SKM-1 treated with dmso at 0.1 percent for 144 hours (cell line): ENCODE results near the gene MSL1.

ENCODE experiments used
- DNase-seq: peaks from one replicate; lab custom pipeline; 2025; ENCODE audit not compliant: unreplicated experiment; lab: John Stamatoyannopoulos, UW

MSL1 gene

DNA sequence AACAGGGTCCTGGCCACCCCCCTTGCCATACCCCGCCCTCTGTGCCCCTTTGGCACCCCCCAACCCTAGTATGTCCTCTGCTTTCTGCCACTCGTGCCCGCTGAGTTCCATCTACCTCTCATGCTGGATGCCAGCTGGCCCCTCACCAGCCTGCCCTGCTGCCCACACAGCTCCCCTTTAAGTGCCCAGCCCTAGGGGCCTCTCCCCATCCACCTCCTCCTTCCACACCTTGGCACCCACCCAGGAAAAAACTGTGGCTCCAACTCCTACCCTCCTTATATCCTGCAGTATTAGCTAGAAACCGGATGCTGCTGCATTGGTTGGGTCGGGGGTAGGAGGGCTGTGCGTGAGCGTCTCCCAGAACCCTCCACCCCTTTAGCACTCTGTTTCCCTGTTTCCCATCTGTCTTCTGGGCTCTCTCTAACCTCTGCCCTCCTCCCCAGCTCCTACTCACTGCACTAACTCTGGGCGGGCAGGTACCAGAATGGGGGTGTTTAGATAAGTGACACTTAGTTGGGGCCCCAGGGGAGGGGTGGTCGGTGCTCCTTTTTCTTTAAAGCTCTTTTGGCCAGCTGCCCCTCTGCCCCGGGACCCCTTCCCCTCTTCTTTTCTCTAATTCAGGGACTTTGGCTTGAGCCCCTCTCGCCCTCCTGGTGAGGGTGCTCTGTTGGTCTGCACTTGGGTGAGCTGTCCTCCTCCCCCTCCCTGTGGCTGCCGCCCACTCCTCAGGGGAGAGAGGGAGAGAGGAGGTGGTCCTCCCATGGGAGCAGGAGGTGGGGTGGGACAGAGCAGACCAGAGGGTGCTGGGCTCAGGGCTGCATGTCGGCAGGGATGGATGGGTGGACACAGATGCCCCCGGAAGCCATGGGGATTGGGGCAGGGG is 31.3 kb upstream of the MSL1 start:
- DNase-seq = no peak

- DNase-seq = no peak
Observed at GRCh38 chr17:40091691-40092397, 29.9 kb upstream of the MSL1 start.

GRCh38 chr17:40092581-40092980 is 29.2 kb upstream of the MSL1 start:
- DNase-seq = no peak

GRCh38 chr17:40093005-40093579 is 28.7 kb upstream of the MSL1 start:
- DNase-seq = no peak

GRCh38 chr17:40093580-40094201 is 28.1 kb upstream of the MSL1 start:
- DNase-seq = no peak

- no peak for DNase-seq
Observed at GRCh38 chr17:40094874-40095273, 26.9 kb upstream of the MSL1 start.

DNA sequence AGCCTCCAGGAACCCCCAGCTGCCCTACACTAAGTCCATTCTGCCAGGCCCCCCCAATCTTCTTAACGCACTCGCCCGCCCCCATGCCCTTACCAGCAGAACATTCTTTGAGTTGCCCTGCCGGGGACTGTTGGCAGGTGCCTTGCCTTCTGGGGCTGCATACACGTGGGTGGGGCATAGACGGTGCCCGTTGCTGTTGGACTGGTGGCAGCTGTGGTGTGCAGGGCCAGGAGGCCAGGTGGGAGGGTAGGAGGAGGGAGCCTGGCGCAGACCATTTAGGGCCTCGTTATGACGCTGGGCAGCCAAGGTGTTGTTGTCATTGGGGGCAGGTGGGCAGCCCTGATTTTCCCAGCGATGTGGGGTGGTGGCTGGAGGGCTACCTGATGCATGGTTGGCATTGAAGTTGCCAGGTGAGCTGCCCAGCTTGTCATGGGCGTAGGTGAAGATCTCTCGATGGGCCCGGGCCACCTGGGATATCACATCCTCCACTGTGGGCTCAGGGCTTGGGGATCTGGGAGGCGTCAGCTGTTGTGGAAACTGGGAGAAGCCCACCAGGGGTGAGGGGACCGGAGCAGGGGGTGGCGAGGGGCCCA is 26.3 kb upstream of the MSL1 start:
- no peak for DNase-seq

DNA sequence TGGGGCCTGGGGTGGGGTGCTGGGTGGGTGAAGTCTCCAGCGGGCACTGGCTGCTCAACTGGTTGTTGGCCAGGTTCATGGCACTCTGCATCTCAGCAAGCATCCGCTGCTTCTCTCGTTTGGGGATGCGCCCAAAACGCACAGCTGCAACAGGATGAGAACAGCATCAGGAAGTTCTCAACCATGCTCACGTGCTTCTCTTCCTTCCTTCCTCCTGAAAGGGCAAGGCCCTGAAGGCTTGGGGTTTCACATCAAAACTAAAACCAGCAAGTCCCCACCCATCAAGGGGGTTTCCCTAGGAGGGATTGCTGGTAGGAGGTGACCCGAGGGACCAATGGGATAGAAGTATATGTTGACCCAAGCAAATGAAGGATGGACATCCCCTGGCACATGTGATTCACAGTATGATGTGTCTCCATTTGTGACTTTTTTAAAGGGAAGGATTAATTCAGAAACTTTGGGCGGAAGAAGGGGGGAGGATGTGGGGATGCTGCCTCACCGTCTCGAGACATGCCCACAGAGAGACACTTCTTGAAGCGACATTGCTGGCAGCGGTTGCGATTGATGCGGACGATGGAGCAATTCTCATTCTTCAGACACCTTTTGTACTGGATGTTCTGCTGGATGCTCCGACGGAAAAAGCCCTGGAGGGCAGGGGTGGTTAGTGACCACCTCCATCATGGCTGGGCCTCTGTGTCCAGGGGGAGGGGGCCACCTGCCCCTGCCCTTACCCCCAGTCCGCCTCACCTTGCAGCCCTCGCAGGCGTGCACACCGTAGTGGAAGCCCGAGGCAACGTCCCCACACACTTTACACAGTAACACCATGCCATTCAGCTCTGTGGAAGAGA is 25.6 kb upstream of the MSL1 start:
- no peak for DNase-seq

DNA sequence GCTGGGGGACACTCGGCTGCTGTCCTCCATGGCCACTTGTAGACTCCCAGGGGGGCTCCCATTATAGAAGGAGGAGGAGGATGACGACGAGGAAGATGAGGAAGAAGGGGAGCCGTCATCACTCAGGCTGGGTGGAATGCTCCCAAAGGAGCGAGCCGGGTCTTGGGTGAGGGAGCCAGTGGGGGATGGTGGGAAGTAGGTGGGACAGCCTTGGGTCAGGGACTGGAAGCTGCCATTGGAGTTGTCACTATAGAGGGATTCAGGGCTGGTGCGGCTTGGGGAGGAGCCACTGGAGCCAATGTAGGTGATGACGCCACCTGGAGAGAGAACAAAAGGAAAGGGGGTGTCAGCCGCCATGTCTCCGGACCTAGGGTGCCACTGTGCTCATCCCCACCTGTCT is 24.7 kb upstream of the MSL1 start:
- DNase-seq = no peak

DNA sequence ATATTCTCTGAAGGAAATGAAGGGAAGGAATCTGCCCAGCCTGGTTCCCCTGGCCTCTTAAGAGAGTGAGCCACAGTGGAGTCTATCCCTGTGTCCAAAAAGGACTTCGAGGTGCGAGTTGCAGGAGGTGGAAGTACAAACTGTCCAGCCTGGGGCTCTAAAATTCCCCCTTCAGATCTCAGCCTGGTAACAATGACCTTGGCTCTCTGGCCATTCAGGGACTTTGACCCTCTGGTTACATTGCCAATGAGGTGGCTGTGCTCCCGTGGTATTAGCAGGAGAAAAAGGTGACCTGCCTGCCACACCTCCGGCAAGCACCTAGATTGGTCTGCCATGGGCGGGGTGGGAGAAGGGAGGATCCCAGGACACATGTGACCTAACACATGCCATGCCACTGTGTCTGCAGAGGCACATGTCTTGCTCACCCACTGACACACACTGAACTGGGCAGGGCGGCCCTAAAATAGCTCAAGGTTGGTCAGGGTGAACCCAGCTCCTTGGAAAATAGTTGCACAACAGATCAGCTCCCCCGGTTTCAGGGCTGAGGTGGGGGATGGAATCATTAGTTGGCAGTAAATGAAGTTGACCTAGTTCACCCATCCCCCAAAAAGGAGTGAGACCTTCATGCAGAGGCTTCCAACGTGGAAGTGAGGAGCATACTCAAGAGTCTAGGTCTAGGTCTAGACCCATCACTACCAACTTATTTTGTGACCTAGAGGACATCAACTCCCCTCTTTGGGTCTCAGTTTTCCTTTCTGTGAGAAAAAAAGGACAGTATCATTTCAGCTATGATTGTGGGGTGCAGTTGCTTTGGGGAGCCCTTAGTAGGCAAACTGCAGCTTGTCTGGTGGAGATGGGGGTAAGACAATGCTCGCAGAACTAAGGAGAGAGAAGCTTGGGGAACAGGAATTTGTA is 23.6 kb upstream of the MSL1 start:
- no peak for DNase-seq

GRCh38 chr17:40098846-40099618 is 22.7 kb upstream of the MSL1 start:
- peak; percentile 94 for DNase-seq

DNA sequence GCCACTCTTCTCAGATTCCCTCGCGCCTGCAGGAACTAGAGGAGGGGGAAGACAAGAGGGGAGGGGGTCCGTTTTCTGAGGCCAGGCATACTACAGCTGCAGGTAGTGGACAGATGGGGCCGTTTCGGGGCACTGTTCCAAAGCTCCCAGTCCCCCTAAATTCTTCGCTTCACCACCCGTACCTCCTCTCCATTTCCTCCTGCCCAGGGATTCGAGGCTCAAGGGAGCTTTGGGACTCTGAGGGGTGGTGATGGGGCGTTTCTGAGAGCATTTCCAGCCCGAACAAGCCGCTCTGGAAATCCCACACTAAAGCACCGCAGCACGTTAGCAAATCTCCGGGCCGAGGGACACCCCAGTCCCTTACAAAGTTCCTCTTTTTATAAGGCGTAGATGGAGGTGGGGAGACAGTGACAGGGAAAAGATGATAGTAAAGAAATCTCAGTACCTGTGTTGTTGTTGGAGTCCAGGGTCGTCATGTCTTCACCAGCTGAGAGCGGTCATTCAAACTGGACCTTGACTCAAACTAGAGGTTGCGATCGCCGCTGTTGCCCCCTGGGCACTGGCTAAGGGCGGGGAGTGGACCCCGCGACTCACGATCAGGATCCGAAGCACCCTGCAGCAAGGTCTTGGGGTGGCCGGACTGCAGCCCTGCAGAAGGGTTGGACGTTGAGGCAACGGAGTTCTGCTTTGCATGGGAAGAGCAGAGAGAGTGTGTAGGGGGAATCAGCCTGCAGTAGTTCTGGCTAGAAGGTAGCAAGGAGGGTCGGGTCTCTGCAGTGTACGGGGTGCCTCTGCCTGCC is 22.0 kb upstream of the MSL1 start:
- DNase-seq = peak; percentile 22

- DNase-seq = no peak
Observed at GRCh38 chr17:40100419-40100668, 21.4 kb upstream of the MSL1 start, which contains the start of gene NR1D1. NR1D1 (minus strand) TSS chr17:40100589; CDS start chr17:40100094, 495 bp downstream.

GRCh38 chr17:40100669-40101366 is 21.0 kb upstream of the MSL1 start:
- peak; percentile 94 for DNase-seq

- no peak for DNase-seq
Observed at GRCh38 chr17:40101367-40102210, 20.2 kb upstream of the MSL1 start.

DNA sequence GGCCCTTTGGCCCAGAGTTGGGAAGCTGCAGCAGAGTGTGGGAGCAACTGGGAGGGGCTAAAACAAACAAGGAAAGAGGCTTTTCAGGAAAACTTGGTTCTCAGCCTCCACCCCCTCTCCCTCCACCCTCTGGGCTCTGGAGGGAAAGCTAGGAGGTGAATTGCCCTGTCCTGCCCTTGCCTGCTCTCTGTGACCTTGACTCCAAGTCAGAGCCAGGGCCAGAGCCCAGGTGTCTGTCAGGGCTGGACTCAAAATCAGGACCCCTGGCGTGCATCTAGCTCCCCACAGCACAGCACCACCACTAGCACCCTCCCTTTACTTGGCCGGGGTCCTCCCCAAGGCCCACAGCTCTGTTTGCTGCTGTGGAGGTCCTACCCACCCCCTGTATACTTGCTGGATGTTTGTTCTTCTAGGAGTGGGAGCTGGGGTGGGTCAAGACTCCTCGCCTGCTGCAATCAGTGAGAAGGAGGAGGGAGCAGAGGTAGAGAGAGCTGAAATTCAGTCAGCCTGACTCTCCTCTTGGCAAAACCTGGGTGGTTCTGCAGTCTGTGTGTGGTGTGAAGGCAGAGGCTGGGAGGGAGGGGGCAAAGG is 18.6 kb upstream of the MSL1 start:
- DNase-seq = no peak
